Caco-2 (cell line): ENCODE data around the gene ACAD11. TPM values are rescaled to one million over a fixed set of nuclear protein-coding genes. Genes with fewer than 3 reads are reported as not detected.

Source experiments
- BruUV-seq: library from RNA; stranded (reverse); fragments of 400-500 nt; replicated peaks from 2 replicates; lab custom pipeline; 2021; lab: Mats Ljungman, UMichigan
- CTCF ChIA-PET: fragments of 300-600 bp; sonication (Branson Sonifier 250); formaldehyde crosslinking; loops from one replicate; lab custom pipeline; 2022; ENCODE audit warnings: antibody characterized with exemption; lab: Charles Lee
- POLR2A ChIA-PET: fragments of 300-600 bp; sonication (Branson Sonifier 250); formaldehyde crosslinking; loops from one replicate; lab custom pipeline; 2022; ENCODE audit warnings: antibody characterized with exemption; lab: Charles Lee
- DNase-seq, 2 experiments: peaks; one replicate each; pipeline versions ENCODE4 v3.0.0 to v3.0.0-alpha.2; 2020 to 2022
- H3K27me3 ChIP-seq: replicated peaks from 2 replicates; pipeline ENCODE4 v1.6.0; 2011; ENCODE audit warnings: low read length; ENCODE audit not compliant: control insufficient read depth, insufficient read depth
- H3K36me3 ChIP-seq: 2 replicates; pipeline ENCODE4 v1.5.1; 2011; ENCODE audit warnings: low read length; ENCODE audit not compliant: control insufficient read depth, insufficient read depth
- H3K4me1 ChIP-seq: fragments of 250-450 bp; sonication (Bioruptor Pico); 2 replicates; pipeline ENCODE4 v1.5.1; 2020; ENCODE audit warnings: mild to moderate bottlenecking
- H3K4me3 ChIP-seq: 2 replicates; pipeline ENCODE4 v1.5.1; 2011; ENCODE audit warnings: low read depth, mild to moderate bottlenecking, control low read depth, low read length
- H3K9me3 ChIP-seq: fragments of 250-450 bp; sonication (Bioruptor Pico); 2 replicates; pipeline ENCODE4 v1.5.1; 2020; ENCODE audit warnings: mild to moderate bottlenecking, moderate library complexity
- H3K27ac Mint-ChIP-seq: one replicate; pipeline ENCODE4 v1.8.0; 2022; ENCODE audit warnings: mixed read lengths; ENCODE audit not compliant: unreplicated experiment
- H3K27me3 Mint-ChIP-seq: one replicate; pipeline ENCODE4 v1.8.0; 2022; ENCODE audit warnings: mixed read lengths; ENCODE audit not compliant: insufficient read depth, unreplicated experiment
- H3K36me3 Mint-ChIP-seq: one replicate; pipeline ENCODE4 v1.8.0; 2022; ENCODE audit warnings: mild to moderate bottlenecking, mixed read lengths; ENCODE audit not compliant: insufficient read depth, unreplicated experiment
- H3K4me1 Mint-ChIP-seq: one replicate; pipeline ENCODE4 v1.8.0; 2022; ENCODE audit warnings: low read depth, mixed read lengths; ENCODE audit not compliant: unreplicated experiment
- H3K4me3 Mint-ChIP-seq: one replicate; pipeline ENCODE4 v1.8.0; 2022; ENCODE audit warnings: mild to moderate bottlenecking, moderate library complexity, mixed read lengths; ENCODE audit not compliant: unreplicated experiment
- H3K9me3 Mint-ChIP-seq: one replicate; pipeline ENCODE4 v1.8.0; 2022; ENCODE audit warnings: mixed read lengths; ENCODE audit not compliant: unreplicated experiment
- intact Hi-C: fragments of 100-400 bp; cut with micrococcal nuclease; formaldehyde crosslinking; loops from one replicate; pipeline ENCODE4 v1.10.0; 2022; ENCODE audit not compliant: unreplicated experiment
- total RNA-seq: library from RNA; stranded (reverse); gene quantifications from 2 replicates; pipeline ENCODE4 v1.2.3, GENCODE V29; 2022
- TF ChIP-seq, protein P1 (sequence below), 2 experiments: fragments of 200-600 bp in 1 of 2; IDR thresholded peaks; 1 replicate in 1 of 2; 2 replicates in 1 of 2; pipeline versions ENCODE4 v1.5.1 to v1.8.0; 2011 to 2022; ENCODE audit warnings: antibody characterized with exemption in 1 of 2, control low read depth in 1 of 2, inconsistent platforms in 1 of 2, low read depth in 1 of 2, low read length in 1 of 2, mild to moderate bottlenecking in 1 of 2, moderate library complexity in 1 of 2; ENCODE audit not compliant: insufficient read depth in 1 of 2, severe bottlenecking in 1 of 2, unreplicated experiment in 1 of 2

The ACAD11 gene
- total RNA-seq, 1 experiment from 2014 or later = 33.0 TPM

DNA sequence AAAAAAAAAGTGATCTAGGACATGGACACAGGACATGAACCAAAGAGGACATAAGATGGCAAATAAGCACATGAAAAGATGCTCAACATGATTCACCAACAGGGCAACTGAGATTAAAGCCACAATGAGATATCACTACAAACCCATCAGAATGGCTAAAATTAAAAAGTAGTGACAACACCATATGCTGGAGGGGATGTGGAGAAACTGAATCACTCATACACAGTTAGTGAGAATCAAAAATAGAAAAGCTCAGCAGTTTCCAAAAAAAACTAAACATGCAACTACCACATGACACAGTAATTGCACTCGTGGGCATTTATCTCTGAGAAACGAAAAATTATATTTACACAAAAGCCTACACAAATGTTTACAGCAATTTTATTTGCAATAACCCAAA is 90.5 kb downstream of the ACAD11 start:
- ChIA-PET POLR2A (no interaction called here), CTCF (no interaction called here)

DNA sequence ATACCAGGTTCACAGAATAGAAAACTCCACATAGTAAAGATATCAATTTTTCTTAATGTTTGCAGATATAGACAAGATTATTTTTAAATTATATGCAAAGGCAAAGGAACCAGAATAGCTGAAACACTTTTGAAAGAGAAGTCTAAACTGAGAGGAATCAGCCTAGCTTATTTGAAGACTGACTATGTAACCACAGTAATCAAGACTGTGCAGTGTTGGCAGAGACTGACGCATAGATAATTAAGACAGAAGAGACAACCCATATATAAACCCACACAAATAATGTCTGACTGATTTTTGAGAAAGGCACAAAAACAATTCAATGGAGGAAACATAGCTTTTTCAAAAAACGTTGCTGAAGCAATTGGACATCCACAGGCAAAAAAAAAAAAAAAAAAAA is 91.2 kb downstream of the ACAD11 start:
- Mint-ChIP-seq H3K4me3 (no peak overlapping the region), H3K9me3 (no peaks in the 10 kb centered on the region), H3K36me3 (no peaks in the 10 kb centered on the region), H3K27ac (no peak overlapping the region), H3K4me1 (no peaks in the 10 kb centered on the region), H3K27me3 (no peaks in the 10 kb centered on the region)
- POLR2A ChIA-PET = no interaction called here
- Histone ChIP-seq H3K4me3 (no peak overlapping the region), H3K36me3 (0 out of 2 replicates have a peak, but pooled peaks cover 1% of the 10 kb centered on the region), H3K4me1 (no peaks in the 10 kb centered on the region), H3K9me3 (no peaks in the 10 kb centered on the region), H3K27me3 (no peaks in the 10 kb centered on the region)
- TF ChIP-seq, protein P1, sequence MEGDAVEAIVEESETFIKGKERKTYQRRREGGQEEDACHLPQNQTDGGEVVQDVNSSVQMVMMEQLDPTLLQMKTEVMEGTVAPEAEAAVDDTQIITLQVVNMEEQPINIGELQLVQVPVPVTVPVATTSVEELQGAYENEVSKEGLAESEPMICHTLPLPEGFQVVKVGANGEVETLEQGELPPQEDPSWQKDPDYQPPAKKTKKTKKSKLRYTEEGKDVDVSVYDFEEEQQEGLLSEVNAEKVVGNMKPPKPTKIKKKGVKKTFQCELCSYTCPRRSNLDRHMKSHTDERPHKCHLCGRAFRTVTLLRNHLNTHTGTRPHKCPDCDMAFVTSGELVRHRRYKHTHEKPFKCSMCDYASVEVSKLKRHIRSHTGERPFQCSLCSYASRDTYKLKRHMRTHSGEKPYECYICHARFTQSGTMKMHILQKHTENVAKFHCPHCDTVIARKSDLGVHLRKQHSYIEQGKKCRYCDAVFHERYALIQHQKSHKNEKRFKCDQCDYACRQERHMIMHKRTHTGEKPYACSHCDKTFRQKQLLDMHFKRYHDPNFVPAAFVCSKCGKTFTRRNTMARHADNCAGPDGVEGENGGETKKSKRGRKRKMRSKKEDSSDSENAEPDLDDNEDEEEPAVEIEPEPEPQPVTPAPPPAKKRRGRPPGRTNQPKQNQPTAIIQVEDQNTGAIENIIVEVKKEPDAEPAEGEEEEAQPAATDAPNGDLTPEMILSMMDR (IDR thresholded peaks at IDR 0.05; ENCODE audit: insufficient read depth in 1 of 2, low read depth in 1 of 2, low read length in 1 of 2, severe bottlenecking in 1 of 2, unreplicated experiment in 1 of 2) = no peak
- intact Hi-C loops = no loop called here
- CTCF ChIA-PET = no interaction called here
- DNase-seq = no peak
- BruUV-seq = no TSS peak

More for the DNA sequence above, 90.5 kb downstream of the ACAD11 start:
- Histone ChIP-seq H3K4me3 (no peak overlapping the region), H3K27me3 (no peaks in the 10 kb centered on the region), H3K9me3 (no peaks in the 10 kb centered on the region), H3K4me1 (no peaks in the 10 kb centered on the region), H3K36me3 (0 out of 2 replicates have a peak, but pooled peaks cover 1% of the 10 kb centered on the region)
- Mint-ChIP-seq H3K27me3 (no peaks in the 10 kb centered on the region), H3K4me1 (no peaks in the 10 kb centered on the region), H3K27ac (no peak overlapping the region), H3K4me3 (no peak overlapping the region), H3K36me3 (no peaks in the 10 kb centered on the region), H3K9me3 (no peaks in the 10 kb centered on the region)
- no peak for DNase-seq
- TF ChIP-seq, protein P1 (IDR thresholded peaks at IDR 0.05; ENCODE audit: insufficient read depth in 1 of 2, low read depth in 1 of 2, low read length in 1 of 2, severe bottlenecking in 1 of 2, unreplicated experiment in 1 of 2) = no peak
- intact Hi-C loops = no loop called here
- no TSS peak for BruUV-seq

DNA sequence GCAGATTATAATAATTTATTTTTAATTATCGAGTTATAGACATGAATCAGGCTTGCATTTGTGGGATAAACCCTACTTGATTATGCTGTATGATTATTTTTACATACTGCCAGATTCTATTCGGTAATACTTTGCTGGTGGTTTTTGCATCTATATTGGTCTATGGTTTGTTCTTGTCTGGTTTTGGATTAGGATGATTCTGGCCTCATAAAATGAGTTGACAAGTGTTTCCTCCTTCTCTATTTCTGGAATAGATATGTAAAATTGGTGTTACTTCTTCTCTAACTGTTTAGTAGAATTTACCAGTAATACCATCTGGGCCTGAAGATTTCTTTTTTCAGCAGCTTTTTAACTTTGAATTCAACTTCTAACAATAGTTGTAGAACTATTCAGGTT is 95.5 kb downstream of the ACAD11 start:
- Histone ChIP-seq H3K27me3 (no peaks in the 10 kb centered on the region), H3K36me3 (no peaks in the 10 kb centered on the region), H3K4me3 (no peak overlapping the region), H3K4me1 (no peaks in the 10 kb centered on the region), H3K9me3 (no peaks in the 10 kb centered on the region)
- H3K36me3 Mint-ChIP-seq = no peaks in the 10 kb centered on the region
- no peak overlapping the region for H3K4me3 Mint-ChIP-seq
- H3K27me3 Mint-ChIP-seq = no peaks in the 10 kb centered on the region
- no peaks in the 10 kb centered on the region for H3K9me3 Mint-ChIP-seq
- TF ChIP-seq, protein P1 (IDR thresholded peaks at IDR 0.05; ENCODE audit: insufficient read depth in 1 of 2, low read depth in 1 of 2, low read length in 1 of 2, severe bottlenecking in 1 of 2, unreplicated experiment in 1 of 2) = no peak
- CTCF ChIA-PET = no interaction called here
- POLR2A ChIA-PET = no interaction called here
- intact Hi-C loops = no loop called here
- BruUV-seq = no TSS peak
- DNase-seq = no peak
- no peak overlapping the region for H3K27ac Mint-ChIP-seq
- no peaks in the 10 kb centered on the region for H3K4me1 Mint-ChIP-seq
